K562 (cell line): ENCODE measurements around the gene SERPINF2. TPM values are rescaled to one million over a fixed set of nuclear protein-coding genes. Genes with fewer than 3 reads are reported as not detected.

Experiments
- ATAC-seq: fragments of 200-7000 bp; cut with Tn5 transposase; 3 replicates; pipeline ENCODE4 v1.9.1; 2020; ENCODE audit warnings: moderate library complexity
- BruUV-seq: library from RNA; stranded (reverse); fragments of 400-500 nt; replicated peaks from 2 replicates; lab custom pipeline; 2021; lab: Mats Ljungman, UMichigan
- CTCF ChIA-PET: fragments of 300-600 bp; formaldehyde crosslinking; extraction: SDS; loops from one replicate; lab custom pipeline; 2021; ENCODE audit warnings: low intra/inter-chr PET ratio; lab: Yijun Ruan, JAX
- POLR2A ChIA-PET: fragments of 300-600, 350-650 bp; sonication (Branson Sonifier 250); formaldehyde crosslinking; extraction: SDS; loops from one replicate; lab custom pipeline; 2021; ENCODE audit warnings: antibody characterized with exemption, inconsistent platforms; lab: Yijun Ruan, JAX
- DNase-seq, 4 experiments: peaks; one replicate each; pipeline versions ENCODE4 v3.0.0 to v3.0.0-alpha.2; 2011 to 2018; ENCODE audit warnings: low spot score in 3 of 4, mixed read lengths in 3 of 4; ENCODE audit errors: extremely low read depth in 1 of 4
- FAIRE-seq: peaks from 2 replicates; lab custom pipeline; 2011; peaks lifted over from hg19 to GRCh38; lab: Jason Lieb, UNC
- H2AFZ ChIP-seq: 2 replicates; pipeline ENCODE4 v1.6.0; 2011; ENCODE audit warnings: low read depth, low read length, control low read depth, inconsistent platforms
- H3K27ac ChIP-seq: fragments of 200-600 bp; 3 replicates; pipeline ENCODE4 v1.8.0; 2011; ENCODE audit warnings: low read depth, mild to moderate bottlenecking, control low read depth, inconsistent platforms, low read length, moderate library complexity, mixed read lengths; ENCODE audit errors: extremely low read depth
- H3K27me3 ChIP-seq, 2 experiments: fragments of 300-600 bp in 1 of 2; 2 replicates in 1 of 2; 3 replicates in 1 of 2; pipeline versions ENCODE4 v1.6.0 to v1.8.0; 2011; ENCODE audit warnings: inconsistent platforms in 2 of 2, low read length in 2 of 2, mild to moderate bottlenecking in 1 of 2, mixed read lengths in 1 of 2, moderate library complexity in 1 of 2; ENCODE audit not compliant: control insufficient read depth in 2 of 2, insufficient read depth in 2 of 2
- H3K36me3 ChIP-seq: fragments of 300-600 bp; 3 replicates; pipeline ENCODE4 v1.8.0; 2011; ENCODE audit warnings: mild to moderate bottlenecking, low read length, inconsistent platforms; ENCODE audit not compliant: control insufficient read depth, insufficient read depth
- H3K4me1 ChIP-seq, 2 experiments: fragments of 200-600 bp in 1 of 2; replicated peaks in 1 of 2; 2 replicates in 1 of 2; 3 replicates in 1 of 2; pipeline versions ENCODE4 v1.5.1 to v1.8.0; 2011; ENCODE audit warnings: inconsistent platforms in 2 of 2, low read length in 2 of 2, mild to moderate bottlenecking in 1 of 2, mixed read lengths in 1 of 2, moderate library complexity in 1 of 2; ENCODE audit not compliant: control insufficient read depth in 2 of 2, insufficient read depth in 2 of 2
- H3K4me2 ChIP-seq: 2 replicates; pipeline ENCODE4 v1.6.1; 2011; ENCODE audit warnings: low read length, control low read depth, inconsistent platforms, mixed read lengths; ENCODE audit not compliant: insufficient read depth
- H3K4me3 ChIP-seq: fragments of 200-600 bp; sonication (generic), shearing (Covaris generic); 2 replicates; pipeline ENCODE4 v1.5.1; 2016; ENCODE audit warnings: control low read depth, inconsistent platforms
- H3K79me2 ChIP-seq: fragments of 200-600 bp; 3 replicates; pipeline ENCODE4 v1.8.0; 2011; ENCODE audit warnings: low read length, inconsistent platforms; ENCODE audit not compliant: control insufficient read depth, insufficient read depth
- H3K9ac ChIP-seq, 2 experiments: 2 replicates each; pipeline versions ENCODE4 v1.6.0 to v1.6.1; 2011; ENCODE audit warnings: low read depth in 2 of 2, low read length in 2 of 2, control low read depth in 1 of 2, inconsistent platforms in 1 of 2, mild to moderate bottlenecking in 1 of 2, mixed read lengths in 1 of 2; ENCODE audit not compliant: insufficient read depth in 1 of 2
- H3K9me1 ChIP-seq: one replicate; pipeline ENCODE4 v1.6.0; 2011; ENCODE audit warnings: inconsistent platforms, mild to moderate bottlenecking, low read length, moderate library complexity; ENCODE audit not compliant: control insufficient read depth, insufficient read depth
- H3K9me3 ChIP-seq: replicated peaks from 2 replicates; pipeline ENCODE4 v1.5.1; 2011; ENCODE audit warnings: low read depth, low read length, inconsistent platforms; ENCODE audit not compliant: control insufficient read depth, insufficient read depth
- H4K20me1 ChIP-seq: replicated peaks from 2 replicates; pipeline ENCODE4 v1.6.1; 2011; ENCODE audit warnings: low read length, inconsistent platforms, mixed read lengths; ENCODE audit not compliant: control insufficient read depth, insufficient read depth
- BRF2 ChIP-seq: IDR thresholded peaks from 3 replicates; pipeline ENCODE4 v1.6.1; 2011; ENCODE audit warnings: borderline replicate concordance, mild to moderate bottlenecking; ENCODE audit not compliant: insufficient read length, insufficient read depth
- CCAR2 ChIP-seq: fragments of 200-400 bp; formaldehyde crosslinking; IDR thresholded peaks from 2 replicates; pipeline ENCODE4 v1.6.1; 2017; ENCODE audit warnings: mild to moderate bottlenecking, low read depth, low read length
- CREBBP ChIP-seq: IDR thresholded peaks from one replicate; pipeline ENCODE4 v1.6.1; 2012; ENCODE audit warnings: low read depth, mild to moderate bottlenecking, control low read depth, inconsistent platforms, low read length
- ZBTB12 ChIP-seq: fragments of 250-450 bp; sonication (Bioruptor Pico); IDR thresholded peaks from 2 replicates; pipeline ENCODE4 v1.4.0; 2020
- ZNF212 ChIP-seq: fragments of 450-650 bp; formaldehyde crosslinking; IDR thresholded peaks from 2 replicates; pipeline ENCODE4 v1.4.0; 2020; ENCODE audit warnings: mild to moderate bottlenecking
- WGBS: fragments of 100-300 bp; shearing (Covaris generic); methylation state at CpG from one replicate; pipeline ENCODE4 v1.1.6; 2016; ENCODE audit warnings: low coverage, mixed read lengths; ENCODE audit not compliant: insufficient coverage; ENCODE audit errors: missing lambda C conversion rate; 5-methylcytosine and 5-hydroxymethylcytosine counted together
- in situ Hi-C: fragments of 300-500 bp; cut with MboI; formaldehyde crosslinking; loops from 4 replicates; pipeline ENCODE4 v1.15.0; 2018; ENCODE audit warnings: inconsistent platforms, mixed read lengths
- intact Hi-C: fragments of 100-400 bp; cut with micrococcal nuclease; formaldehyde crosslinking; loops from 2 replicates; pipeline ENCODE4 v1.14.2; 2022
- polyA plus RNA-seq, 8 experiments: library from polyadenylated mRNA; depleted of rRNA in 4 of 8; stranded (reverse) in 5 of 8; unstranded in 3 of 8; fragments of >200 nt; fragmentation: Nextera tagmentation in 2 of 8; fragmentation: Illumina TruSeq in 1 of 8; extraction: Ambion mirVana in 2 of 8; extraction: Trizol in 1 of 8; gene quantifications; 2 replicates each; pipeline versions ENCODE4 v1.2.1 to v1.2.3, GENCODE V29; 2011 to 2014; ENCODE audit warnings: inconsistent platforms in 1 of 8, missing spikeins in 1 of 8
- total RNA-seq, 7 experiments: library from RNA; depleted of rRNA in 6 of 7; stranded (reverse); fragments of >200 nt in 6 of 7; fragmentation: Illumina TruSeq in 2 of 7; extraction: Trizol in 2 of 7; gene quantifications; 2 replicates each; pipeline versions ENCODE4 v1.2.1 to v1.2.3, GENCODE V29; 2011 to 2021; ENCODE audit warnings: low replicate concordance in 1 of 7

The SERPINF2 gene
- total and polyA plus RNA-seq, 9 of the 15 experiments (the other 6 are each of a cell fraction or from before 2014, with no cell fraction given), result 0.22 TPM; not detected in 8

- FAIRE-seq (no peak), DNase-seq (no peak), ATAC-seq (no peak)
- Histone ChIP-seq H3K79me2 (peaks cover 17% of the 10 kb centered on the region), H2AFZ (no peak overlapping the region), H3K9me1 (no peaks in the 10 kb centered on the region), H3K27me3 (no peaks in the 10 kb centered on the region), H3K9ac (no peak overlapping the region), H3K4me2 (no peak overlapping the region), H4K20me1 (no peaks in the 10 kb centered on the region), H3K4me1 (peaks cover 15 to 29% of the 10 kb centered on the region in 2 experiments; a peak in 4 of 5 replicates), H3K36me3 (peaks cover 10% of the 10 kb centered on the region; the same call in 1 of the 3 replicates), H3K4me3 (no peak overlapping the region), H3K27ac (no peak overlapping the region), H3K9me3 (no peaks in the 10 kb centered on the region)
- POLR2A ChIA-PET, result no interaction called here
- BruUV-seq, result no TSS peak
- CTCF ChIA-PET, result no interaction called here
- TF ChIP-seq CCAR2, result no peak
- no peak for TF ChIP-seq ZNF212 (CRISPR knock-in tag)
- TF ChIP-seq BRF2, result no peak
- no peak for TF ChIP-seq CREBBP
- no peak for TF ChIP-seq ZBTB12 (CRISPR knock-in tag)
- intact Hi-C loops (no loop called here), in situ Hi-C loops (loop anchor here (5.0 kb wide), 1 partner anchor 35 kb away; no protein-coding TSS in a partner anchor)
- 95% methylated on average over 8 of the region's 12 CpGs for WGBS
Measured at GRCh38 chr17:1767358-1767757, 24.7 kb downstream of the SERPINF2 start.
